Renal cortical epithelial cell (primary cell): ENCODE results near the gene CDC6. TPM values are rescaled to one million over a fixed set of nuclear protein-coding genes. Genes with fewer than 3 reads are reported as not detected.

Experiments used
- DNase-seq: peaks from one replicate; pipeline ENCODE4 v3.0.0-alpha.2; 2011; ENCODE audit warnings: low read depth
- total RNA-seq: library from RNA; depleted of rRNA; stranded (reverse); fragments of >200 nt; gene quantifications from 2 replicates; pipeline ENCODE4 v1.2.3, GENCODE V29; 2014

The CDC6 gene
- total RNA-seq, 1 donor from 2014 or later, result 2.6 TPM

DNA sequence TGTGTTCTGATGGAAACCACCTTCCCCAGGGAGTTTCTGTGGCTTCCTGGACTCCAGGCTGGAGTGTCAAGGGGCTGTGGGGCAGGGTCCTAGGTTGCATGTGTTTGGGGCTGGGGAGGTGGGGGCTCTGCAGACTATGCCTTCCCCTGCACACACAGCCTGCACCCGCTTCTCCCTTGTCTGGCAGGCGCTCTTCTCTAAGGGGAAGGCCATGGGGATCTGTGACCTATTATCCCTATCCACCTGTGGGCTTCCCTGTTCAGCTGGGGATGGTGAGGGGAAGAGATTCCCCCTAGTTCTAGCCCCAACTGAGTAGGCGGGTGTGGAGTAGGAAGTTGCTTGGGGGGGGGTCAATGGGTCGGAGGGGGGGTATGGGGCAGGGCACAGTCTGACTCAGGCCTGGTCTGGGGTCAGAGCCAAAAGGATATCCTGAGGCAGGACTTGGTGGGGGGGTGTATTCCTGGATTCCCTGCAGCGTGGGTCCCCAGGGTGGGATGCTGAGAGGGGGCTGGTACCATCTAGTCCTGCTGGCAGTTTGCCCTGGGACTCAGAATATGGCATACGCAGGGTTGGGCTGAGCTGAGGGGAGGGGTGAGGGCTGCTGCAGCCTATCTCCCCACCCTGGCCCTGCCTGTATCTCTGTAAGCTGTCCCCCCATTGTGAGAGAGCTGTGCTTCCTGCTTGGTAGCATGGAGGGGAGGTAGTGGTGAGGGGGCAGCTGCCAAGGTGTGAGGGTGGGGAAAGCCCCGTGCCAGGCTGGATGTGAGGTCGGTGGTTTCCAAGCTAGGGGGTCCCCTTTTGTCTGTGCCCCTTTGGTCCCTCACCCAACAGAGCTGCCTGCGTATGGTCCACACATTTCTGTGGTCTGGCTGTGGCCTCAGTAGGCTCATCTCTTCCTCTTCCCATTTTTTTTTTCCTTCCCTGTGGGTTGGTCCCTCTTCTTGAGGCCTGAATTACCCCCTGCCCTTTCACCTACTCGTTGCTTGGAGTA lies 36.0 kb downstream of the CDC6 start:
- no peak for DNase-seq

DNA sequence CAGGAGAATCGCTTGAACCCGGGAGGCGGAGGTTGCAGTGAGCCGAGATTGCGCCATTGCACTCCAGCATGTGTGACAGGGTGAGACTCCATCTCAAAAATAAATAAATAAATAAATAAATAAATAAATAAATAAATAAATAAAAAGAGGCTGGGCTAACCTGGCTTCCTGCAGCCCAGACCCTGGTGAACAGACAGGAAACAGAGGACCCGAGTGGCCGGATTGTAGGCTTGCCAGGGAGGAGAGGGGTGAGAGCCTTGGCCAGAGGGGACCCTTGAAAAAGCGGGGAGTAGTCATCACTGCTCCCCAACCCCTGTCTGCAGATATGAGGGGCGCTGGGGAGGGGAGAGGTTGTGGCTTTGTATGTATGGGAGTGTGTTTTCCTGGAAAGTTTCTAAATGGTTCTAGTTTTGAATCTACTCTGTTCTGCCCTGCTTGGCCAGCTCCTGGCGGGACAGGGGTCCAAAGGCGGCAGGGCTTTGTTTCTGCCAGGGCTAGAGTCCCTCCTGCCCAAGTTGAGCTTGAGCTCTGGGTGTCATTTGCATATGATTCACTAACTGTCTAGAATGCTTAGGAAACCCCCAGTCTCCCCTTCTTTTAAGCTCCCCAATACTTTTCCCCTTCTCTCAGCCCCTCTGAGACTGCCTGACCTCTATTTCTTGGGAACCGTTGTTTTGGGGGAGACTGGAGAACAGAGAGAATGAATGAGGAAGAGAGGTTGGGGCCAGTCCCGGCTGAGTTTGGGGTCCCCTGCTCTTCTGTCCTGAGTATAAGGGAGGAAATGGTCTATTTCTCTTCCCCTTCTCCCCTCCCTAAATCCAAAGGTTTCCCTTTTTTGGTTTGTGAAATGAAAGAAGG lies 37.7 kb downstream of the CDC6 start:
- DNase-seq, result no peak

- DNase-seq, result peak; percentile 45
Observed at GRCh38 chr17:40326014-40326831, 38.5 kb downstream of the CDC6 start.

DNA sequence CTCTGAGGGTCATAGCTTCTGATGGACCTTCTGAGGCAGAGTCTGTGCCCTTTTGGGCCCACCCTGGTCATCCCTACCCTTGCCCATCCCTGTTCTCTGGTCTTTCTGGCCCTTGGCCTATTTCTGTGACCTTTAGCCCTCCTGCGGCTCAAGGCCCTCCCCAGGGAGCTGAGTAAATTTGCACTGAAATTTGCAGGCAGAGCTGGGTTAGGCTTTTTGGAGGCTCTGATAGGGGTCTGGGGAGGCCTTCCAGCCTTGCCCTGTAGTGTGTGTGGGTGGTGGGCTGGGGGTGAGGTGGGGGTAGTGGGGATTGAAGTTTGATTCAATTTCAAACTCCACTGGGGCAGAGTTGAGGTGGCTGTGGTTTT lies 39.1 kb downstream of the CDC6 start:
- DNase-seq, result no peak

GRCh38 chr17:40327244-40327729 lies 39.6 kb downstream of the CDC6 start:
- no peak for DNase-seq

DNA sequence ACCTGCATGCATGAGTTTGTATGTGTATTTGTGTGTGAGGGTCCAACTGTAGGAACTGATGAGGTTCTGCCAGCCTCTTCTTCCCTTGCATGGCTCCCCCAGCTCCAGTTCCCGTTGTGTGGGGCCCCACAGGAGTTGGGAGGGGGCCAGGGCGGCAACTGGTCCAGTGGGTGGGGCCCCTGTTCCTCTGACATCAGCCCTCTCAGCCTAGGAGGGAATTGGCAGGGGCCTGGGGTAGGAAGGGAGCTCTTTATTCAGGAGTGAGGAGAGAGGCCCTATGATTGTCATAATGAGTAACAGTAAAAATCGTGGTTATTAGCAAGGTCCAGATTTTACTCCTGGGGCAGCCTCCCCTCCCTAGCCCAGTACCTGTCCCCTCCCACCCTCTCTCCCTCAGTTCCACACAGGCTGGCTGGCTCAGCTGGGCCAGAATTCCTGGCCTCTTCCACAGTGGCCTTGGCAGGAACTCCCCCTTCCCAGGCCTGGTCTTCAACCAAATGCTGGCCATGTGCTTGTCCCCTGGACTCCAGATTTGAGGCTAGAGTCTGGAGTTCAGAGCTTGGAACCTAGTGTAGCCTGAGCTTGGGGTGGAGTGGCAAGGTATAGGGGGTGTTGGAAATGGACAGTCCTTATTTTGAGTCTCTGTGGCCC lies 40.2 kb downstream of the CDC6 start:
- no peak for DNase-seq

GRCh38 chr17:40328386-40328766 lies 40.7 kb downstream of the CDC6 start:
- DNase-seq, result no peak

DNA sequence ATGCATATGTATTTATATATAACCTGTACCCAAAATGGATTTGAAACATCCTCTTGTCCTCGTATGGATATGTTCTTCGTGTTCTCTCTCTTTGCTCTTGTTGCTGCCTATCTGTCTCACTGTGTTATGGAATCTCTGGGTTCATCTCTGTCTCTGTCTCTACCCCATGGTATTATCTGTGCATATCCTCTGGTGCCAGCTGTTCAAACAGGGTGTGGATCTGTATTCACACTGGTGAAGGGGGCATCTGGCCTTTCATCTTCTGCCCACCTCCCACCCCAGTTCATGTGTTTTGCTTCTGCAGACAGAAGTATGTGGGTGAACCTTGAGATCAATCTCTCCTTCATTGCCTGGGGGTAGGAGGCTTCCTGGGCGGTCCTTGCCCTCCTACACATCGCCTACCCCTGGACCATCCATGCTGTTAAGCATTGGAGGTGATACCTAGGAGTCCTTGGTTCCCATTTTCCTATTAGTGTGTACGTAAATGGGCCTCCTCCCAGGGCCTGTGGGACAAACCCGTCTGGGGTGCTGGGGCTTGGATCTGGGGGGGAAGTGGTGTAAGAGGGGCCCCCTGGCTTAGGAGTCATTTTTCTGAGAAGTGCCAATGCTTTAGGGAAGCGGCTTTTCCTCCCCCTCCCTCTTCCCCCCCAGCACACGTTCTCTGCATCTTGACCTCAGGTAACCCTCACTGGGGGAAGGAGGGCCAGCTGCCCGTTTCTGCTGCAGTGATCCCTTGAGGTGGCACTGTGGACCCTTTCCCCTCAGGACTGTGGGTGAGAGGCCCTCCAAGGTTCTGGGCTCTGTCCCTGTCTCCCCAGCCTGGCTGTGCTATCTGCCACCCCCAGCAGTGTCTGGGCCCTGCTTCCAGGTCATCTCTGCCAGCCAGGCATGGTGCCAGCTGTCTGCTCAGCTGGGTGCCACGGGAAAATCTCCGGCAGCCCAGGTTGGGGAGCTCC lies 42.4 kb downstream of the CDC6 start:
- DNase-seq, result no peak

GRCh38 chr17:40330850-40331470 lies 43.3 kb downstream of the CDC6 start:
- DNase-seq, result no peak

- DNase-seq, result peak; percentile 79
Observed at GRCh38 chr17:40331743-40332641, 44.3 kb downstream of the CDC6 start.

- DNase-seq, result no peak
Observed at GRCh38 chr17:40333781-40334448, 46.2 kb downstream of the CDC6 start.

GRCh38 chr17:40335620-40336019 lies 47.9 kb downstream of the CDC6 start:
- DNase-seq, result no peak

GRCh38 chr17:40337351-40337750 lies 49.7 kb downstream of the CDC6 start:
- no peak for DNase-seq

- no peak for DNase-seq
Observed at GRCh38 chr17:40338058-40338457, 50.4 kb downstream of the CDC6 start.

GRCh38 chr17:40338941-40339649 lies 51.4 kb downstream of the CDC6 start:
- no peak for DNase-seq

DNA sequence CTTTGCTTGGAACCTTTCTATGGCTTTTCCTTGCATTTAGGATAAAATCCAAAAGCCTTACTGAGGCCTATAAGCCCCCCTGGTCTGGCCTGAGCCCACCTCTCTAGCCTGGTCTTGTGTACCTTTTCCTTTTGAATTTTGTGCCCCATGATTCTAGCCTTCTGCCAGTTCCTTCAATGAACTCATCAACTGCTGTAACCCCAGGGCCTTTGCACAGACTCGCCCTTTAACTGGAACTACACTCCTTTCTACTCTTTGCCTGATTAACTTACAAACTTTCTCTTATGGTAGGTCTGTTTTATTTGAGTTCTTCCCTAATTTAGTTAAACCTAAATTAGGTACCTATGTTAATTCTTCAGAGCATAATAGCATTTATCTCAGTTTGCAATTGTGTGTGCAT lies 52.6 kb downstream of the CDC6 start:
- DNase-seq, result no peak
